GM23338 (cell line): ENCODE measurements around the gene ITIH5.
A peak's percentile ranks its signal among the peaks of the same experiment; 100 is the strongest.

Experiments used
- CREB1 ChIP-seq: fragments of 250-450 bp; sonication (Bioruptor Pico); IDR thresholded peaks from 2 replicates; pipeline ENCODE4 v1.5.0; 2020; ENCODE audit warnings: low read depth, mild to moderate bottlenecking, moderate library complexity
- CTCF ChIP-seq, 2 experiments: fragments of 200-600 bp in 1 of 2; sonication (generic) in 1 of 2; conservative IDR thresholded peaks; 2 replicates each; pipeline versions ENCODE4 v1.5.1 to v1.6.1; 2016 to 2017; ENCODE audit warnings: antibody characterized with exemption in 2 of 2, low read depth in 2 of 2, mild to moderate bottlenecking in 2 of 2, moderate library complexity in 1 of 2
- EZH2 ChIP-seq: fragments of 200-600 bp; sonication (generic); IDR thresholded peaks from one replicate; pipeline ENCODE4 v1.8.0; 2017; ENCODE audit warnings: antibody characterized with exemption, mild to moderate bottlenecking, low read depth; ENCODE audit not compliant: unreplicated experiment
- EZH2phosphoT487 ChIP-seq: fragments of 200-600 bp; sonication (generic); IDR thresholded peaks from one replicate; pipeline ENCODE4 v1.8.1; 2018; ENCODE audit warnings: antibody characterized with exemption; ENCODE audit not compliant: unreplicated experiment
- JUNB ChIP-seq: IDR thresholded peaks from one replicate; pipeline ENCODE4 v1.6.1; 2016; ENCODE audit warnings: antibody characterized with exemption; ENCODE audit not compliant: unreplicated experiment
- NANOG ChIP-seq: IDR thresholded peaks from 2 replicates; pipeline ENCODE4 v1.6.1; 2016; ENCODE audit warnings: antibody characterized with exemption, borderline replicate concordance
- POLR2AphosphoS5 ChIP-seq: IDR thresholded peaks from 2 replicates; pipeline ENCODE4 v1.6.1; 2016; ENCODE audit warnings: antibody characterized with exemption, low read depth
- REST ChIP-seq: IDR thresholded peaks from one replicate; pipeline ENCODE4 v1.6.1; 2018; ENCODE audit warnings: antibody characterized with exemption; ENCODE audit not compliant: unreplicated experiment
- STAT1 ChIP-seq: IDR thresholded peaks from one replicate; pipeline ENCODE4 v1.6.1; 2016; ENCODE audit warnings: antibody characterized with exemption; ENCODE audit not compliant: unreplicated experiment
- TF ChIP-seq, protein P1 (sequence below): IDR thresholded peaks from 2 replicates; pipeline ENCODE4 v1.6.1; 2016; ENCODE audit warnings: antibody characterized with exemption

DNA sequence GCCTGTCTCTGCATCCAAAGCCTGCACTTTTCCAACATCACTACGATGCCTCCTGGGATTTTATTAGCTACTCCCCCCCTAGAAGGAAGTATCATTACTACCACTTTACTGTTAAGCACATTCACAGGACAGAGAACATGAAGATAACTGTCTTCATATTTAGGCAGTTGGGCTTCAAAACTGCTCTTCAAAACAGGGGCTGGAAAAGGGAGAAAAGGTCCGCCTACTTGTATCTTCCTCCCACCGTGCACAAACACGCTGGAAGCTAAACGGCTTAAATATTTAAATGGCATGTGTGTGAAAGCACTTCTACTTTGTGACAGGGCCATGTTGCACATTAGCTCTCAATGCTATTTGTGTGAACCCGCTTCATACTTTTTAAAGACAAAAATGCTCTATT, 999 bp downstream of the ITIH5 start:
- TF ChIP-seq EZH2 (peak; percentile 29), CTCF (conservative IDR thresholded peaks at IDR 0.05; ENCODE audit: low read depth in 2 of 2) (no peak), POLR2AphosphoS5 (no peak), JUNB (no peak), REST (no peak), NANOG (no peak), STAT1 (no peak), EZH2phosphoT487 (no peak), CREB1 (no peak)
- TF ChIP-seq, protein P1, sequence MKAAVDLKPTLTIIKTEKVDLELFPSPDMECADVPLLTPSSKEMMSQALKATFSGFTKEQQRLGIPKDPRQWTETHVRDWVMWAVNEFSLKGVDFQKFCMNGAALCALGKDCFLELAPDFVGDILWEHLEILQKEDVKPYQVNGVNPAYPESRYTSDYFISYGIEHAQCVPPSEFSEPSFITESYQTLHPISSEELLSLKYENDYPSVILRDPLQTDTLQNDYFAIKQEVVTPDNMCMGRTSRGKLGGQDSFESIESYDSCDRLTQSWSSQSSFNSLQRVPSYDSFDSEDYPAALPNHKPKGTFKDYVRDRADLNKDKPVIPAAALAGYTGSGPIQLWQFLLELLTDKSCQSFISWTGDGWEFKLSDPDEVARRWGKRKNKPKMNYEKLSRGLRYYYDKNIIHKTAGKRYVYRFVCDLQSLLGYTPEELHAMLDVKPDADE: no peak
